Measurements from ENCODE around the gene TRIM28. TPM values are rescaled to one million over a fixed set of nuclear protein-coding genes. Genes with fewer than 3 reads are reported as not detected.
A peak's percentile ranks its signal among the peaks of the same experiment; 100 is the strongest.
"Not testable (repeated sequence)": the region's sequence is repeated elsewhere in the genome, so short reads cannot be mapped to it uniquely, and the experiment has no call there.

Gene TRIM28
- total RNA-seq, 1 donor from 2014 or later, result 233 TPM

DNA sequence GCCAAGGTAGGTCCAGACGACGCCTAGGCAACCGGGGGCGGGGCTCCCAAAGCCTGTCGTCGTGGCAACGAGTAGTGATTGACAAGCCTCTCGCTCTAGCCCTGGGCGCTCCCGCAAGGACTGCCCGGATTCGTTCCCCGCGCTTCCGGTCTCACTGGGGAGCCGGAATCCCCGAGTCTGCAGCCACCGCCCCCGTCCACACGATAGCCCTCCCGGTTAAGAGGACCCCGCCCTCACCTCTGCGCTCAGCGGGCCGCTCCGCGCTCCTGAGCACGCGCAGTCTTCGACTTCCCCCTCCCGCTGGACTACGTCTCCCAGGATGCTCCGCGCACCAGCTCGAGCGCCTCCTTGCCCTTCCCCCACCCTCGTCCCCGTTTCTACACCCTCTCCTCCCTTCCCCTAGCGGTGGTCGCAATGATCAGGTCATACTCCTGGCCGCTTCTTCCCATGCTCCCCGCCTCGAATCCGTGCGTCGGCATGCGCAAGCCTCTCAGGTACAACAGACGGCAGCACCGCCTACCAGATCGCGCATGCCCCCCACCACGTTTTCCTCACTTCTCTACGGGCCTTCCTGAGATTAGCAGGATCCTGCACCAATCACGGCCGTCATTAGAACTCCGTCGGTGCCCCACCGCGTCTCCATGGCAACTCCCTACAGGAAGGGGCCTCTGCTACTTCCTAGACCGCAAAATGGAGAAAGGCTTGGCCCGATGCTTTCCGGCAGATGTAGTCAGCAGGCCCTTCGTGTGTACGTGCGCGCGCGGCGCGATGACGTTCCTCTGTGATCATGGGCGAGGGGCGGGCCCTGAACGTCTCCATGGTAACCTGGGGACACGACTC lies 29.2 kb downstream of the TRIM28 start, which contains the start of gene MZF1:
TSS of gene MZF1 (minus strand) at position 518 of the 840 bp plus-strand sequence. CDS start 1,946 bp downstream, outside the sequence.
- peak; percentile 100 for DNase-seq
- Histone ChIP-seq H3K4me3 (peak within 1 kb of the TSS; percentile 72), H3K27me3 (ENCODE audit: low read depth) (no peaks in the 10 kb centered on the region), H3K9me3 (no peaks in the 10 kb centered on the region), H3K36me3 (peaks cover 27% of the 10 kb centered on the region), H3K27ac (peak within 1 kb of the TSS; percentile 97), H3K4me1 (peaks cover 26% of the 10 kb centered on the region)
- TF ChIP-seq, protein P1, sequence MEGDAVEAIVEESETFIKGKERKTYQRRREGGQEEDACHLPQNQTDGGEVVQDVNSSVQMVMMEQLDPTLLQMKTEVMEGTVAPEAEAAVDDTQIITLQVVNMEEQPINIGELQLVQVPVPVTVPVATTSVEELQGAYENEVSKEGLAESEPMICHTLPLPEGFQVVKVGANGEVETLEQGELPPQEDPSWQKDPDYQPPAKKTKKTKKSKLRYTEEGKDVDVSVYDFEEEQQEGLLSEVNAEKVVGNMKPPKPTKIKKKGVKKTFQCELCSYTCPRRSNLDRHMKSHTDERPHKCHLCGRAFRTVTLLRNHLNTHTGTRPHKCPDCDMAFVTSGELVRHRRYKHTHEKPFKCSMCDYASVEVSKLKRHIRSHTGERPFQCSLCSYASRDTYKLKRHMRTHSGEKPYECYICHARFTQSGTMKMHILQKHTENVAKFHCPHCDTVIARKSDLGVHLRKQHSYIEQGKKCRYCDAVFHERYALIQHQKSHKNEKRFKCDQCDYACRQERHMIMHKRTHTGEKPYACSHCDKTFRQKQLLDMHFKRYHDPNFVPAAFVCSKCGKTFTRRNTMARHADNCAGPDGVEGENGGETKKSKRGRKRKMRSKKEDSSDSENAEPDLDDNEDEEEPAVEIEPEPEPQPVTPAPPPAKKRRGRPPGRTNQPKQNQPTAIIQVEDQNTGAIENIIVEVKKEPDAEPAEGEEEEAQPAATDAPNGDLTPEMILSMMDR (IDR thresholded peaks at IDR 0.05), result no peak
- intact Hi-C loops (cut with DNase I), result no loop called here
- peak; percentile 84 to 91 for ATAC-seq

DNA sequence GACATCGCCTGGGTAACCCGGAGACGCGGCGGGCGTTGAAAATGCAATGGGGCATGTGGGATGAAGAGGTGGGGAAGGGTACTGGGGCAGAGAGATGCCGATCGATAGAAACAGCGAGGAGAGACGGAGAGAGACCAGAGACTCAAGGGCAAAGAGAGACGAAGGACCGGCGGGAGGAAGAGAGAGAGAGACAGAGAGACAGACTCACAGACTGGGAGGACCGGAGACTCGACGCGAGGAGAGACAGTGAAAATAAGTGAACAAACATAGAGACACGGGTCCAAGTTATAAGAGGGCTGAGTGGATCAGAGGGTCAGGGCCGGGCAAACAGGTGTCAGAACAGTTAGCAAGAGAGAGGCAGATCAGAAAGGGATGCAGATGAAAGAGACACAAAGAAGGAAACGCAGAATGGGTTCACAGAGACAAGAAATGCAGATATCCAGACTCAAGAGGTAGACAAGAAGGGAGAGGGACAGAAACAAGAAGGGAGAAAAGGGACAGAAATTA lies 29.8 kb downstream of the TRIM28 start:
- Histone ChIP-seq H3K4me3 (peak overlapping the region; percentile 72), H3K9me3 (no peaks in the 10 kb centered on the region), H3K27me3 (ENCODE audit: low read depth) (no peaks in the 10 kb centered on the region), H3K27ac (peak overlapping the region; percentile 97), H3K36me3 (peaks cover 24% of the 10 kb centered on the region), H3K4me1 (peaks cover 26% of the 10 kb centered on the region)
- no peak for DNase-seq
- intact Hi-C loops (cut with DNase I), result no loop called here
- ATAC-seq, result no peak
- TF ChIP-seq, protein P1 (IDR thresholded peaks at IDR 0.05), result no peak

DNA sequence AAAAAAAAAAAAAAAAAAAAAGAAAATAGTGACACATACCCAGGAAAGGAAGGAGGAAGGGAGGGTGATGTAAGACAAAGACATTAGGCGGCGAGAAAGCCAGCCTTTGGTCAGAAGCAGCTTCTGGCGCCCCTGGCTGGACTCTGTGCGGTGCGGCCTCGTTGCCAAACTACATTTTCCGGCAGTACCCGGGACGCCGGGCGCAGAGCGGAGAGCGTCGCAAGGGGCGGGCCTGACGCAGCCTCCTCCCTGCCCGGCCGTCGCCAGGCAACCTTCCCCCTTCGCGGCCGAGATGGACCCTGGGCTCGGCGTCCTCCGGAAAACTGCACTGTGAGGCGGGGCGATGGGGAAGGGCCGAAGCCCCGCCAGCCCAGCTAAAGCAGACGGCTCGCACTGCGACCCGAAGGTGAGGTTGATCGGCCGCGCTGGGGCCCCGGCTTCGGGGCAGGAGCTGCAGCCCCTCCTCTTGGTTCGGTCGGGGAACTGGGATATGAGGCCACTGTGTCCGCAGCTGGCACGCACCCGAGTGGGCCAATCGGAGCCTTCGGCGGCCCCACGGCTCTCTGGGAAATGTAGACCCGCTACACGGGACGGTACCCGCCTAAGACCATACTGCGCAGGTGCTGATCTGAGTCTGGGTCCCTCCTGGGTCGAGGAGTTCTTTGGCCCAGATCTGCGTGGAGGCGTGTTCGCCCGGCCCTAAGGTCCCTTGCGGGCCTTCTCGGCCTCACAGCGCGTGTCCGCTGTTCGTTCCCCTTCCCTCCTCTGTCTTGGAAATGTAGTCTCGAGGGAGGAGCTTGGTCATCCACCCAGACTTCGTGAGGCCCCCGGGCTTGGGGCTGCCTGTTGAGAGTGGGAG lies 31.5 kb downstream of the TRIM28 start:
- H3K36me3 ChIP-seq, result peaks cover 7% of the 10 kb centered on the region
- H3K4me1 ChIP-seq, result peaks cover 26% of the 10 kb centered on the region
- peak; percentile 80 to 81 for ATAC-seq
- H3K27ac ChIP-seq, result peak overlapping the region; percentile 97
- TF ChIP-seq, protein P1 (IDR thresholded peaks at IDR 0.05), result no peak
- H3K9me3 ChIP-seq, result no peaks in the 10 kb centered on the region
- H3K27me3 ChIP-seq (ENCODE audit: low read depth), result no peaks in the 10 kb centered on the region
- peak overlapping the region; percentile 98 for H3K4me3 ChIP-seq
- intact Hi-C loops (cut with DNase I), result no loop called here
- DNase-seq, result peak; percentile 93

DNA sequence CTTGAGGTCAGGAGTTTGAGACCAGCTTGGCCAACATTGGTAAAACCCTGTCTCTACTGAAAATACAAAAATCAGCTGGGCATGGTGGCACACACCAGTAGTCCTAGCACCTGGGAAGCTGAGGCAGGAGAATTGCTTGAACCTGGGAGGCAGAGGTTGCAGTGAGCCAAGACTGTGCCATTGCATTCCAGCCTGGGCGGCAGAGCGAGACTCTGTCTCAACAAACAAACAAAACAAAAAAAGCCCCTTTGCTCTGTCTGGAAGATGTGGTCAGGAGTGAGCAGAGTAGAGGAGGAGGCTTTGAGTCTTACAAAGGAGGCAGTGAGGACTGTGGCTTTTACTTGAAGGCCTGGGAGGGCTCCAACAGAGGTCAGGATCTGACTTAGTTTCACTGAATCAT lies 33.7 kb downstream of the TRIM28 start:
- H3K27me3 ChIP-seq (ENCODE audit: low read depth); DNase-seq; ATAC-seq; H3K4me3 ChIP-seq; H3K27ac ChIP-seq; intact Hi-C loops (cut with DNase I); H3K9me3 ChIP-seq: not testable (repeated sequence)
- H3K36me3 ChIP-seq, result peaks cover 14% of the 10 kb centered on the region
- H3K4me1 ChIP-seq, result peaks cover 25% of the 10 kb centered on the region

DNA sequence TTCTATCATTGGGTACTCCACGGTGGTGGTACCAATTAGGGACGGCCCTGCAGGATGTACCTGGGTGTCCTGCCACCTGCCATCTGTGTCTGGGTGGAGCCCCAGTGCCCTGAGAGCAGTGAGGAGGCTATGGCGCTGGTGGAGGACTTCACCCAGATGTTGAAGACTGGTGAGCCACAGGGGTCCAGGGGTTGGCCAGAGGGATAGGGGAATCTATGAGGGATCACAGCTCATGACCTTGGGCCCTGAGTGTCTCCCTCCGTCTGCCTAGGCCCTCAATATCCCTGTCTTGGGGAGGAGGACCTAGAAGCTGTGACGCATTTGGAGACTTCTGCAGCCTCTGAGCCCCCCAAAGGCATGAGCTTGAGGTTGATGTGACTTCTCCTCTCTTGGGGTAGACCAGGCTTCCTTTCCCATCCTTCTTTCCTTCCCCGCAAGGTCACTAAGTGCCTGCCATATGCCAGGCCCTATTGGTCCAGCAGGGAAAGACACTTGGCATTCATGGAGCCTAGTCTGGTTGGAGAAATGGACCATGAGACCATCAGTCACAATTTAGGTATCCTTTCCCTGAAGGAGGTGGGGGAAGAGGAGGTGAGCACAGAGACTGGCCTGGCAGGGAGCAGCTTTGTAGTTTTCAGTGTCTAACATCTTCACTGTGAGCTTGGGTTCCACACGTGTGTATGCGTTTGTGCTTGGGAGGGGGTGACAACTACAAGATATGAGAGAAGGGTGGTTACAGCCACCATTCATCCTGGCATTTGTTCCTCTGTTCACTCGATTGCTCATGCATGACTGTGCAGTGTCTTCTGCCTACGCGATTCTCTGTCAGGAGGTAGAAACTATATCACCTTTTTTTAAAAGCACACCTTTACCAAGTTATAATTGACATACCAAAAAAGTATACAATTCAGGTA lies 34.4 kb downstream of the TRIM28 start:
- H3K9me3 ChIP-seq, result no peaks in the 10 kb centered on the region
- peaks cover 25% of the 10 kb centered on the region for H3K4me1 ChIP-seq
- TF ChIP-seq, protein P1 (IDR thresholded peaks at IDR 0.05), result no peak
- DNase-seq (no peak), ATAC-seq (no peak)
- no peak overlapping the region for H3K27ac ChIP-seq
- no peaks in the 10 kb centered on the region for H3K27me3 ChIP-seq (ENCODE audit: low read depth)
- H3K36me3 ChIP-seq, result peaks cover 21% of the 10 kb centered on the region
- intact Hi-C loops (cut with DNase I), result no loop called here
- no peak overlapping the region for H3K4me3 ChIP-seq
